Mesenchymal stem cell (in vitro differentiated cells and primary cell): ENCODE measurements around the gene HDAC4.

Experiments used
- DNase-seq: peaks from one replicate; pipeline ENCODE4 v3.0.0-alpha.2; 2013
- H2AFZ ChIP-seq: one replicate; pipeline ENCODE4 v1.6.1; 2013; ENCODE audit warnings: low read depth, mild to moderate bottlenecking, control low read depth, inconsistent platforms, low read length, moderate library complexity
- H2AK5ac ChIP-seq: 2 replicates; pipeline ENCODE4 v1.6.1; 2013; ENCODE audit warnings: low read length, moderate library complexity, mild to moderate bottlenecking, inconsistent platforms; ENCODE audit not compliant: severe bottlenecking
- H2BK120ac ChIP-seq: one replicate; pipeline ENCODE4 v1.6.1; 2013; ENCODE audit warnings: low read depth, mild to moderate bottlenecking, inconsistent platforms, low read length, moderate library complexity
- H2BK12ac ChIP-seq, 2 experiments: one replicate each; pipeline ENCODE4 v1.6.1; 2013; ENCODE audit warnings: inconsistent platforms in 2 of 2, low read length in 2 of 2, mild to moderate bottlenecking in 2 of 2, moderate library complexity in 2 of 2, control low read depth in 1 of 2
- H2BK15ac ChIP-seq: one replicate; pipeline ENCODE4 v1.6.1; 2013; ENCODE audit warnings: mild to moderate bottlenecking, low read depth, inconsistent platforms; ENCODE audit not compliant: poor library complexity, severe bottlenecking
- H2BK5ac ChIP-seq: 2 replicates; pipeline ENCODE4 v1.6.1; 2013; ENCODE audit warnings: low read depth, mild to moderate bottlenecking, low read length, control low read depth, inconsistent platforms; ENCODE audit not compliant: poor library complexity, severe bottlenecking
- H3K14ac ChIP-seq, 2 experiments: one replicate each; pipeline ENCODE4 v1.6.1; 2013; ENCODE audit warnings: inconsistent platforms in 2 of 2, low read length in 2 of 2, control low read depth in 1 of 2, mild to moderate bottlenecking in 1 of 2, moderate library complexity in 1 of 2
- H3K18ac ChIP-seq, 2 experiments: one replicate each; pipeline ENCODE4 v1.6.1; 2013; ENCODE audit warnings: inconsistent platforms in 2 of 2, low read length in 2 of 2, control low read depth in 1 of 2, low read depth in 1 of 2, mild to moderate bottlenecking in 1 of 2
- H3K23ac ChIP-seq, 2 experiments: one replicate each; pipeline ENCODE4 v1.6.1; 2013; ENCODE audit warnings: inconsistent platforms in 2 of 2, low read length in 2 of 2, mild to moderate bottlenecking in 2 of 2, moderate library complexity in 2 of 2, control low read depth in 1 of 2
- H3K27ac ChIP-seq: 2 replicates; pipeline ENCODE4 v1.5.1; 2013; ENCODE audit warnings: mild to moderate bottlenecking, moderate library complexity, low read length, control low read depth, inconsistent platforms; ENCODE audit not compliant: poor library complexity, severe bottlenecking
- H3K27me3 ChIP-seq, 2 experiments: 2 replicates each; pipeline versions ENCODE4 v1.6.1 to v1.7.0; 2013; ENCODE audit warnings: low read length in 2 of 2, mild to moderate bottlenecking in 2 of 2, moderate library complexity in 2 of 2, control low read depth in 1 of 2, inconsistent platforms in 1 of 2; ENCODE audit not compliant: control insufficient read depth in 1 of 2, insufficient read depth in 1 of 2
- H3K36me3 ChIP-seq, 2 experiments: 2 replicates each; pipeline versions ENCODE4 v1.6.1 to v1.7.0; 2013; ENCODE audit warnings: low read length in 2 of 2, control low read depth in 1 of 2, inconsistent platforms in 1 of 2, low read depth in 1 of 2, mild to moderate bottlenecking in 1 of 2; ENCODE audit not compliant: insufficient read depth in 2 of 2, control insufficient read depth in 1 of 2
- H3K4ac ChIP-seq, 2 experiments: one replicate each; pipeline ENCODE4 v1.6.1; 2013; ENCODE audit warnings: inconsistent platforms in 2 of 2, low read length in 2 of 2, mild to moderate bottlenecking in 2 of 2, moderate library complexity in 2 of 2, control low read depth in 1 of 2, low read depth in 1 of 2
- H3K4me1 ChIP-seq: 2 replicates; pipeline ENCODE4 v1.6.1; 2013; ENCODE audit warnings: low read depth, low read length, control low read depth; ENCODE audit not compliant: control insufficient read depth, insufficient read depth
- H3K4me2 ChIP-seq: 2 replicates; pipeline ENCODE4 v1.6.1; 2013; ENCODE audit warnings: low read length, mild to moderate bottlenecking, inconsistent platforms; ENCODE audit not compliant: poor library complexity, severe bottlenecking
- H3K4me3 ChIP-seq, 2 experiments: 2 replicates each; pipeline versions ENCODE4 v1.5.1 to v1.7.0; 2013; ENCODE audit warnings: low read length in 2 of 2, mild to moderate bottlenecking in 2 of 2, control low read depth in 1 of 2, low read depth in 1 of 2; ENCODE audit not compliant: insufficient read depth in 1 of 2
- H3K79me1 ChIP-seq: replicated peaks from 2 replicates; pipeline ENCODE4 v1.6.1; 2013; ENCODE audit warnings: mild to moderate bottlenecking, control low read depth, low read length, inconsistent platforms; ENCODE audit not compliant: poor library complexity, severe bottlenecking
- H3K9ac ChIP-seq: 2 replicates; pipeline ENCODE4 v1.7.0; 2013; ENCODE audit warnings: mild to moderate bottlenecking, low read length, moderate library complexity
- H3K9me3 ChIP-seq: 2 replicates; pipeline ENCODE4 v1.7.0; 2013; ENCODE audit warnings: mild to moderate bottlenecking, low read length; ENCODE audit not compliant: control insufficient read depth
- H4K8ac ChIP-seq: one replicate; pipeline ENCODE4 v1.6.1; 2013; ENCODE audit warnings: inconsistent platforms, mild to moderate bottlenecking, low read length, moderate library complexity
- H4K91ac ChIP-seq: one replicate; pipeline ENCODE4 v1.6.1; 2013; ENCODE audit warnings: mild to moderate bottlenecking, low read length, inconsistent platforms
- WGBS: methylation state at CpG from one replicate; pipeline ENCODE4 v1.1.7; 2013; ENCODE audit warnings: mixed read lengths; 5-methylcytosine and 5-hydroxymethylcytosine counted together

The HDAC4 gene

GRCh38 chr2:239345251-239345650, 55.6 kb downstream of the HDAC4 start:
- no peak overlapping the region for H3K4ac ChIP-seq
- peaks cover 8% of the 10 kb centered on the region for H3K4me1 ChIP-seq
- no peak for DNase-seq
- no peak overlapping the region for H3K14ac ChIP-seq
- no peak overlapping the region for H3K4me2 ChIP-seq
- peak overlapping the region; percentile 33 for H4K8ac ChIP-seq
- no peak overlapping the region for H4K91ac ChIP-seq
- no peaks in the 10 kb centered on the region for H3K9me3 ChIP-seq
- H3K27me3 ChIP-seq: no peaks in the 10 kb centered on the region
- H3K79me1 ChIP-seq: peaks cover 63% of the 10 kb centered on the region
- H3K4me3 ChIP-seq: no peak overlapping the region
- H2BK120ac ChIP-seq: no peak overlapping the region
- H3K9ac ChIP-seq: no peak overlapping the region
- 95% methylated on average over 8 of the region's 8 CpGs for WGBS
- H3K23ac ChIP-seq: no peak overlapping the region
- no peak overlapping the region for H2BK5ac ChIP-seq
- H3K27ac ChIP-seq: no peak overlapping the region
- H2AFZ ChIP-seq: no peak overlapping the region
- no peak overlapping the region for H3K18ac ChIP-seq
- H2BK12ac ChIP-seq: no peak overlapping the region
- no peak overlapping the region for H2AK5ac ChIP-seq
- peaks cover 6 to 19% of the 10 kb centered on the region in 2 experiments for H3K36me3 ChIP-seq
- H2BK15ac ChIP-seq: no peak overlapping the region

- Histone ChIP-seq H3K9ac (no peak overlapping the region), H3K79me1 (peaks cover 67% of the 10 kb centered on the region), H2BK15ac (no peak overlapping the region), H4K8ac (no peak overlapping the region), H3K14ac (no peak overlapping the region), H3K23ac (no peak overlapping the region), H3K9me3 (no peaks in the 10 kb centered on the region), H3K36me3 (peaks cover 6 to 23% of the 10 kb centered on the region in 2 experiments), H3K4me1 (peaks cover 8% of the 10 kb centered on the region), H3K18ac (no peak overlapping the region), H3K4ac (no peak overlapping the region), H2BK5ac (no peak overlapping the region), H4K91ac (no peak overlapping the region), H2AK5ac (no peak overlapping the region), H3K4me2 (no peak overlapping the region), H2BK12ac (no peak overlapping the region), H2BK120ac (no peak overlapping the region), H3K27ac (no peak overlapping the region), H2AFZ (no peak overlapping the region), H3K27me3 (no peaks in the 10 kb centered on the region), H3K4me3 (no peak overlapping the region)
- 98% methylated on average over 4 of the region's 4 CpGs for WGBS
- DNase-seq: no peak
Measured at GRCh38 chr2:239344857-239345216, 56.0 kb downstream of the HDAC4 start.

GRCh38 chr2:239343946-239344856, 56.6 kb downstream of the HDAC4 start:
- Histone ChIP-seq H3K4me2 (no peak overlapping the region), H3K9ac (no peak overlapping the region), H3K23ac (no peak overlapping the region), H2AK5ac (no peak overlapping the region), H4K91ac (no peak overlapping the region), H3K18ac (no peak overlapping the region), H3K4me3 (no peak overlapping the region), H2BK5ac (no peak overlapping the region), H3K36me3 (peaks cover under 1 to 17% of the 10 kb centered on the region in 2 experiments), H4K8ac (no peak overlapping the region), H2AFZ (no peak overlapping the region), H2BK12ac (no peak overlapping the region), H3K14ac (no peak overlapping the region), H3K27me3 (no peaks in the 10 kb centered on the region), H3K9me3 (no peaks in the 10 kb centered on the region), H3K27ac (no peak overlapping the region), H3K4ac (no peak overlapping the region), H2BK15ac (no peak overlapping the region), H2BK120ac (no peak overlapping the region), H3K79me1 (peaks cover 67% of the 10 kb centered on the region), H3K4me1 (peaks cover 5% of the 10 kb centered on the region)
- 94% methylated on average over 21 of the region's 23 CpGs for WGBS
- no peak for DNase-seq

GRCh38 chr2:239343460-239343859, 57.4 kb downstream of the HDAC4 start:
- Histone ChIP-seq H3K4me1 (peaks cover 3% of the 10 kb centered on the region), H2BK5ac (no peak overlapping the region), H3K14ac (no peak overlapping the region), H2BK120ac (no peak overlapping the region), H3K4me2 (no peak overlapping the region), H4K91ac (peak overlapping the region; percentile 5), H3K27me3 (no peaks in the 10 kb centered on the region), H3K4ac (no peak overlapping the region), H3K27ac (no peak overlapping the region), H2AK5ac (no peak overlapping the region), H3K9ac (no peak overlapping the region), H3K23ac (no peak overlapping the region), H2AFZ (no peak overlapping the region), H2BK15ac (no peak overlapping the region), H3K79me1 (peaks cover 65% of the 10 kb centered on the region), H2BK12ac (no peak overlapping the region), H3K4me3 (no peak overlapping the region), H3K9me3 (no peaks in the 10 kb centered on the region), H4K8ac (peak overlapping the region; percentile 20), H3K36me3 (peaks cover 0 to 14% of the 10 kb centered on the region in 2 experiments), H3K18ac (no peak overlapping the region)
- DNase-seq: no peak
- 94% methylated on average over 10 of the region's 10 CpGs for WGBS
